Omental fat pad (tissue), 4 donors: ENCODE data around the gene SH3PXD2A. TPM values are rescaled to one million over a fixed set of nuclear protein-coding genes. Genes with fewer than 3 reads are reported as not detected.

ENCODE experiments used
- ATAC-seq: fragments of 150-250 bp; one replicate; pipeline ENCODE4 v1.9.1; 2016; ENCODE audit warnings: mild to moderate bottlenecking, moderate library complexity; ENCODE audit not compliant: low FRiP score
- DNase-seq: peaks from one replicate; pipeline ENCODE4 v3.0.0-alpha.2; 2019; ENCODE audit warnings: low spot score
- total RNA-seq, 4 donors: library from RNA; depleted of rRNA; stranded (reverse); fragments of >200 nt; gene quantifications; one replicate each; pipeline ENCODE4 v1.1.0, GENCODE V29; 2016
- TF ChIP-seq, protein P1 (sequence below), 3 donors: fragments of 450-650 bp; IDR thresholded peaks; one replicate each; pipeline ENCODE4 v1.5.1; 2016 to 2017; ENCODE audit warnings: antibody characterized with exemption in 3 of 3, mild to moderate bottlenecking in 3 of 3, moderate library complexity in 2 of 3

SH3PXD2A gene
- total RNA-seq, 4 donors from 2014 or later, result 21.0 to 36.3 (median 22.5) TPM

DNA sequence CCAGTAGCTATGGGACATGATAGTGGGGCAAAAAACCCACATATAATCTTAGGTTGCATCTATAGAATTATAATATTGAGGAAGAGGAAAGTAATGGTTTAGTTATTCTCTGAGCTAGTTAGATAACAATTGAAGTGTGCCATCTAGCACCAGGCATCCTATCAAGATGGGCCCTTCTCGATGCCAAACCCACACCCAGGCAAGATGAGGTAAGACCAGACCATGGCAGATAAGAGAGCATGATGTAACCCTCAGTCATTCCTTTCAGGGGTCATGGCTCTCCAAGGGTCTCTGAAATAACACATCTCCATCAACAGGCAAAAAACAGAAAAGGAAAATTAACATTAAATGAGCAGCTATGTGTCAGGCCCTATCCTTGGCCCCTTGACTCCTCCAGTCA is 128.7 kb downstream of the SH3PXD2A start:
- no peak for ATAC-seq
- no peak for DNase-seq
- TF ChIP-seq, protein P1, sequence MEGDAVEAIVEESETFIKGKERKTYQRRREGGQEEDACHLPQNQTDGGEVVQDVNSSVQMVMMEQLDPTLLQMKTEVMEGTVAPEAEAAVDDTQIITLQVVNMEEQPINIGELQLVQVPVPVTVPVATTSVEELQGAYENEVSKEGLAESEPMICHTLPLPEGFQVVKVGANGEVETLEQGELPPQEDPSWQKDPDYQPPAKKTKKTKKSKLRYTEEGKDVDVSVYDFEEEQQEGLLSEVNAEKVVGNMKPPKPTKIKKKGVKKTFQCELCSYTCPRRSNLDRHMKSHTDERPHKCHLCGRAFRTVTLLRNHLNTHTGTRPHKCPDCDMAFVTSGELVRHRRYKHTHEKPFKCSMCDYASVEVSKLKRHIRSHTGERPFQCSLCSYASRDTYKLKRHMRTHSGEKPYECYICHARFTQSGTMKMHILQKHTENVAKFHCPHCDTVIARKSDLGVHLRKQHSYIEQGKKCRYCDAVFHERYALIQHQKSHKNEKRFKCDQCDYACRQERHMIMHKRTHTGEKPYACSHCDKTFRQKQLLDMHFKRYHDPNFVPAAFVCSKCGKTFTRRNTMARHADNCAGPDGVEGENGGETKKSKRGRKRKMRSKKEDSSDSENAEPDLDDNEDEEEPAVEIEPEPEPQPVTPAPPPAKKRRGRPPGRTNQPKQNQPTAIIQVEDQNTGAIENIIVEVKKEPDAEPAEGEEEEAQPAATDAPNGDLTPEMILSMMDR (IDR thresholded peaks at IDR 0.05), result no peak

DNA sequence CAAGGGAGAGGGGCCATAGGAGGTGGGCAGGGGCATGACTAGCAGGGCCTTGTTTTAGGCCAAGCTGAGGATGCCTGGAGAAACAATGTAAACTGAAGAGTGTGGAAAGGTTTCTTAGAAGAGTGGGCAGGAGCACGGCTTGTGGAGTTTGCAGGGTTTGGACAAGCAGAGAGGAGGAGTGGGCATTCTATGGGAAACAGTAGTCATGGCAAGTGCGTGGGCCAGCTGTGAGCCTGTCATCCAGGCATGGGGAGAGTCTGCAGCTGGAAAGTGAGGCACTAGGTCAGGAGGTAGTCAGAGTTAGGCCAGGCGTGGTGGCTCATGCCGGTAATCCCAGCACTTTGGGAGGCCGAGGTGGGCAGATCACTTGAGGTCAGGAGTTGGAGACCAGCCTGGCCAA is 130.1 kb downstream of the SH3PXD2A start:
- DNase-seq (no peak), ATAC-seq (no peak)
- TF ChIP-seq, protein P1 (IDR thresholded peaks at IDR 0.05), result no peak

DNA sequence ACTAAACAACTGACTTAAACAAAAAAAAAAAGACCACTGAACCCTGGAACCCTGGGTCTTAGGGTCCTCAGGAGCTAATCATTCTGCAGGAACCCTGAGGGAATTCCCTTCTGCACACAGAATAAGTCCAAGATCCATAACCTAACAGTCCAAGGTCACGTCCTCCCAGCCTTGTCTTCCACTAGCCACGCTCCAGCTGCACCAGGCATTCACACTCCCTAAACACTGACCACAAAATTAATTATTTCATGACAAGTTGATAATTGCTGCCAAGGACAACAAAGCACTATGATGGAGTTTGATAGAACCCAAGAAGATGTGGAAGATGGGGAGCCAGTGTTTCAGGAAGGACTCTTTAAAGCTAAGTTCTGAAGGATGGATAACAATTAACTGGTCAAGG is 130.6 kb downstream of the SH3PXD2A start:
- TF ChIP-seq, protein P1 (IDR thresholded peaks at IDR 0.05), result no peak
- ATAC-seq (no peak), DNase-seq (no peak)

DNA sequence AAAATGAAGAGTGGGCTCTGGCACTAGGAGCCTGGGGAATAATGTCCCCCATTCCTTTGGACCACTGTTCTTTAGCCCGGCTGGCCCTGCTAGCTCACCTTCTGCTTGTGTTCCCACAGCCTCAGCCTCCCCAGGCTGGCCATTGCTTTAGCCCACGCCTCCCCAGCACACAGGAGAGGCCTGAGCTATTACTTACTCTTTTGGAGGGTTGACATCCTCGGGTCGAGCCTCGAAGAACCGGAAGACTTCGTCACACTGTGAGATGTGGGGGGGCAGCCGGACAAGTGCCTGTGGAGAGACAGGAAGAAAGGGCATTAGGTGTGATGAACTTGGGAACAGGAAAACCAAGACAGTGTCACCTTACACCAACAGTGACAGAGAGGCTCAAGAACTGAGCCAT is 131.3 kb downstream of the SH3PXD2A start:
- DNase-seq (no peak), ATAC-seq (no peak)
- TF ChIP-seq, protein P1 (IDR thresholded peaks at IDR 0.05), result no peak

DNA sequence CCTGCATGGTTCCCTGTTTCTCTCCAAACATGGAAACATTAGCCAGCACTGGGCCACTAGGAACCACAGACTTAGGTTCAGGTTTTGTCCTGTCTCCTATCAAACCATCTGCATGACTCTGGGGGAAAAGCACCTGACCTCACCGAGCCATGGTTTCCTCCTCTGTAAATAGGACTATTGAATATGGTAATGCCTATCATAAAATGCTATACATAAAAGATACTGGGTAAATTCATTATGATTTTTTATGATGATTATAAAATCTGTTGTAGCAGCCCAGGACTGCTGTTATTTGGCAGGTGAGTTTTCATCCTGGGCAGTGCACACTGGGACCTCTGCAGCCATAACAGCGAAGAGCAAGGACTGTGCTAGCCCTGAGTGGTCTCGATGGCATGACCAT is 131.8 kb downstream of the SH3PXD2A start:
- TF ChIP-seq, protein P1 (IDR thresholded peaks at IDR 0.05), result no peak
- ATAC-seq (no peak), DNase-seq (no peak)

DNA sequence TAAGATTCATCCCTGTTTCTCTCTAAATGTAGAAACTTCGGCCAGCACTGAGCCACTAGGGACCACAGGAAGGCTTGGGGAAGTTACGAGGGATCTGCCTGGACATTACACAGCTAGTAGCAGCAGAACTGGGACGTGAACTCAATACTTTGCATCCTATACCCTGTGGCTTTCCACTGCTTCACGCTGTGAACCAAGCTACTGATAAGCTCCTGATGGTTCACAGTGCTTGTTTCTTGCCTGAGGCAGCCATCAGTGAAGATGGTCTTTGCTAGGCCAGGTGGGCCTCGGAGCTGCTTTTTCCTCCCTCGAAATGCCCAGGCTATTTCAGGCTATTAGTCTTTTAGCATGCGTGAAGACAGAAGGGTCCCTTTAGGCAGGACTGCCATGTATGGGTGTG is 132.7 kb downstream of the SH3PXD2A start:
- ATAC-seq (no peak), DNase-seq (no peak)
- TF ChIP-seq, protein P1 (IDR thresholded peaks at IDR 0.05), result no peak

DNA sequence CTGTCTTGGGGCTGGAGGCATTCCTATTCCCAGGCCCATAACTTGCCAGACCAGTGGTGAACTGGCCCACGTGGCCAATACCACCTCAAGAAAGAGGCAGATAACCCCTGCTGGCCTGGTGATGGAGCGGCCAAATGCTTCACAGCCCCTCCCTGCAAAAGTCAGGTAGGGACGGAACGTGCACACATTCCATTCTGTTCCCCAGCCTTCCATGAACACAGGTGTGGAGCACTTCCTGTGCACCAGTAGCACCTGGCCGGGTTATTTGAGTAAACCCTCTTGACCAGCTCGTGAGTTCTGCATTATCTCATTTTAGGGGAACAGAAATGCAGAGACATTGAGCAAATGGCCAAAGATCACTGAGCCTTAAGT is 134.4 kb downstream of the SH3PXD2A start:
- no peak for ATAC-seq
- TF ChIP-seq, protein P1 (IDR thresholded peaks at IDR 0.05), result no peak
- no peak for DNase-seq
